ENCODE measurements around the gene BCL2L2.

BCL2L2 gene

GRCh38 chr14:23301288-23301968 is 5.2 kb upstream of the BCL2L2 start:
- Histone ChIP-seq H3K79me2 (ENCODE audit: insufficient read depth, low read length) (peaks cover 5% of the 10 kb centered on the region; the same call in 1 of the 2 replicates), H4K20me1 (ENCODE audit: low read depth, low read length) (no peaks in the 10 kb centered on the region), H2AFZ (ENCODE audit: low read depth, low read length, severe bottlenecking) (peak overlapping the region; percentile 88), H3K4me2 (ENCODE audit: low read depth, low read length, poor library complexity, severe bottlenecking) (peak overlapping the region; percentile 74), H3K27me3 (ENCODE audit: low read length) (no peaks in the 10 kb centered on the region), H3K4me3 (ENCODE audit: insufficient read depth, low read length, poor library complexity, severe bottlenecking) (peak overlapping the region; percentile 76), H3K9ac (ENCODE audit: low read length) (peak overlapping the region; percentile 73), H3K9me2 (replicated peaks; ENCODE audit: insufficient read depth, low read length) (no peaks in the 10 kb centered on the region), H3K27ac (ENCODE audit: low read depth, low read length) (peak overlapping the region; percentile 75), H3K36me3 (ENCODE audit: low read length) (peaks cover 5% of the 10 kb centered on the region; the same call in 1 of the 2 replicates), H3F3A (ENCODE audit: insufficient read depth) (peaks cover 6% of the 10 kb centered on the region; the same call in 1 of the 2 replicates), H3K9me3 (ENCODE audit: insufficient read depth, low read length) (no peaks in the 10 kb centered on the region)
- TF ChIP-seq CTCF (IDR thresholded peaks at IDR 0.05; ENCODE audit: insufficient read depth, low read length, poor library complexity, severe bottlenecking) (peak; percentile 67), EZH2phosphoT487 (conservative IDR thresholded peaks at IDR 0.05; ENCODE audit: low read length) (no peak)

- Histone ChIP-seq H2AFZ (ENCODE audit: low read depth, low read length, severe bottlenecking) (peak overlapping the region; percentile 79), H3K9ac (ENCODE audit: low read length) (peak overlapping the region; percentile 73), H3K9me2 (replicated peaks; ENCODE audit: insufficient read depth, low read length) (no peaks in the 10 kb centered on the region), H3K9me3 (ENCODE audit: insufficient read depth, low read length) (no peaks in the 10 kb centered on the region), H3K4me2 (ENCODE audit: low read depth, low read length, poor library complexity, severe bottlenecking) (peak overlapping the region; percentile 74), H3K79me2 (ENCODE audit: insufficient read depth, low read length) (peaks cover 5% of the 10 kb centered on the region; the same call in 1 of the 2 replicates), H4K20me1 (ENCODE audit: low read depth, low read length) (no peaks in the 10 kb centered on the region), H3F3A (ENCODE audit: insufficient read depth) (0 out of 2 replicates have a peak, but pooled peaks cover 5% of the 10 kb centered on the region), H3K27me3 (ENCODE audit: low read length) (no peaks in the 10 kb centered on the region), H3K4me3 (ENCODE audit: insufficient read depth, low read length, poor library complexity, severe bottlenecking) (peak overlapping the region; percentile 69), H3K36me3 (ENCODE audit: low read length) (peaks cover 5% of the 10 kb centered on the region; the same call in 1 of the 2 replicates), H3K27ac (ENCODE audit: low read depth, low read length) (peak overlapping the region; percentile 59)
- no peak for TF ChIP-seq EZH2phosphoT487 (conservative IDR thresholded peaks at IDR 0.05; ENCODE audit: low read length)
These were observed 4.7 kb upstream of the BCL2L2 start for GRCh38 chr14:23301969-23302289.

GRCh38 chr14:23302290-23303225 is 4.1 kb upstream of the BCL2L2 start, which contains the start of gene PPP1R3E:
PPP1R3E (minus strand) TSS chr14:23302859; CDS start chr14:23302576, 283 bp downstream.
- Histone ChIP-seq H3K27me3 (ENCODE audit: low read length) (no peaks in the 10 kb centered on the region), H3K9ac (ENCODE audit: low read length) (peak within 1 kb of the TSS; percentile 73), H3K36me3 (ENCODE audit: low read length) (peaks cover 5% of the 10 kb centered on the region; the same call in 1 of the 2 replicates), H4K20me1 (ENCODE audit: low read depth, low read length) (no peaks in the 10 kb centered on the region), H3K27ac (ENCODE audit: low read depth, low read length) (peak within 1 kb of the TSS; percentile 59), H3K9me2 (replicated peaks; ENCODE audit: insufficient read depth, low read length) (no peaks in the 10 kb centered on the region), H3K9me3 (ENCODE audit: insufficient read depth, low read length) (no peaks in the 10 kb centered on the region), H3K79me2 (ENCODE audit: insufficient read depth, low read length) (peaks cover 5% of the 10 kb centered on the region; the same call in 1 of the 2 replicates), H3F3A (ENCODE audit: insufficient read depth) (0 out of 2 replicates have a peak, but pooled peaks cover 5% of the 10 kb centered on the region), H3K4me3 (ENCODE audit: insufficient read depth, low read length, poor library complexity, severe bottlenecking) (peak within 1 kb of the TSS; percentile 69), H2AFZ (ENCODE audit: low read depth, low read length, severe bottlenecking) (peak within 1 kb of the TSS; percentile 79), H3K4me2 (ENCODE audit: low read depth, low read length, poor library complexity, severe bottlenecking) (peak within 1 kb of the TSS; percentile 74)
- TF ChIP-seq CTCF (IDR thresholded peaks at IDR 0.05; ENCODE audit: insufficient read depth, low read length, poor library complexity, severe bottlenecking) (no peak), EZH2phosphoT487 (conservative IDR thresholded peaks at IDR 0.05; ENCODE audit: low read length) (no peak)
